ENCODE results near the gene DISC1.
"Not testable (repeated sequence)": the region's sequence is repeated elsewhere in the genome, so short reads cannot be mapped to it uniquely, and the experiment has no call there.

DISC1 gene

GRCh38 chr1:231779081-231779480 is 152.5 kb downstream of the DISC1 start:
- DNase-seq: no peak

GRCh38 chr1:231781892-231782291 is 155.3 kb downstream of the DISC1 start:
- peak; percentile 24 for DNase-seq

GRCh38 chr1:231785073-231785472 is 158.5 kb downstream of the DISC1 start:
- not testable (repeated sequence) for DNase-seq

- no peak for DNase-seq
Measured at GRCh38 chr1:231786126-231786525, 159.5 kb downstream of the DISC1 start.

- DNase-seq: no peak
Measured at GRCh38 chr1:231792634-231793033, 166.0 kb downstream of the DISC1 start.

GRCh38 chr1:231793893-231794292 is 167.3 kb downstream of the DISC1 start:
- DNase-seq: no peak

- DNase-seq: no peak
Measured at GRCh38 chr1:231796141-231796540, 169.6 kb downstream of the DISC1 start.

- DNase-seq: no peak
Measured at GRCh38 chr1:231799363-231799986, 172.9 kb downstream of the DISC1 start.

- no peak for DNase-seq
Measured at GRCh38 chr1:231800108-231800507, 173.5 kb downstream of the DISC1 start.

GRCh38 chr1:231801042-231801585 is 174.5 kb downstream of the DISC1 start:
- DNase-seq: no peak

GRCh38 chr1:231803353-231803752 is 176.8 kb downstream of the DISC1 start:
- no peak for DNase-seq

- DNase-seq: peak; percentile 8
Measured at GRCh38 chr1:231806623-231807495, 180.3 kb downstream of the DISC1 start.

- DNase-seq: no peak
Measured at GRCh38 chr1:231807541-231807940, 181.0 kb downstream of the DISC1 start.

- DNase-seq: no peak
Measured at GRCh38 chr1:231808116-231808515, 181.5 kb downstream of the DISC1 start.

GRCh38 chr1:231808990-231809389 is 182.4 kb downstream of the DISC1 start:
- DNase-seq: no peak

GRCh38 chr1:231810415-231810814 is 183.8 kb downstream of the DISC1 start:
- DNase-seq: no peak

GRCh38 chr1:231814021-231814420 is 187.4 kb downstream of the DISC1 start:
- DNase-seq: peak; percentile 31

GRCh38 chr1:231814521-231814920 is 187.9 kb downstream of the DISC1 start:
- no peak for DNase-seq

GRCh38 chr1:231817801-231818200 is 191.2 kb downstream of the DISC1 start:
- DNase-seq: no peak

- DNase-seq: no peak
Measured at GRCh38 chr1:231818337-231818736, 191.7 kb downstream of the DISC1 start.

GRCh38 chr1:231821281-231821680 is 194.7 kb downstream of the DISC1 start:
- DNase-seq: no peak

GRCh38 chr1:231822041-231822440 is 195.5 kb downstream of the DISC1 start:
- DNase-seq: no peak

GRCh38 chr1:231826566-231826965 is 200.0 kb downstream of the DISC1 start:
- no peak for DNase-seq
